Spleen (tissue), 7 donors: ENCODE results near the gene PDE6H.

Experiments
- CTCF ChIP-seq, 11 experiments: fragments of 200-600 bp in 7 of 11; fragments of 450-650 bp in 4 of 11; sonication (generic) in 4 of 11; IDR thresholded peaks in 8 of 11; conservative IDR thresholded peaks in 3 of 11; 1 replicate in 7 of 11; 2 replicates in 4 of 11; pipeline versions ENCODE4 v1.4.0 to v1.8.0; 2016 to 2021; ENCODE audit warnings: antibody characterized with exemption in 11 of 11, inconsistent platforms in 4 of 11, mild to moderate bottlenecking in 1 of 11
- POLR2AphosphoS5 ChIP-seq, 3 donors: sonication (generic); formaldehyde crosslinking; IDR thresholded peaks; one replicate each; pipeline ENCODE4 v1.5.1; 2017; ENCODE audit warnings: antibody characterized with exemption in 3 of 3
- donor health status: DM: no; HTN: no; CAD: no; lungs with moderate emphysema.
- donor health status: DM: no; HTN: no; CAD: no.
- donor health status: DM: no; HTN: no; CAD: no.

DNA sequence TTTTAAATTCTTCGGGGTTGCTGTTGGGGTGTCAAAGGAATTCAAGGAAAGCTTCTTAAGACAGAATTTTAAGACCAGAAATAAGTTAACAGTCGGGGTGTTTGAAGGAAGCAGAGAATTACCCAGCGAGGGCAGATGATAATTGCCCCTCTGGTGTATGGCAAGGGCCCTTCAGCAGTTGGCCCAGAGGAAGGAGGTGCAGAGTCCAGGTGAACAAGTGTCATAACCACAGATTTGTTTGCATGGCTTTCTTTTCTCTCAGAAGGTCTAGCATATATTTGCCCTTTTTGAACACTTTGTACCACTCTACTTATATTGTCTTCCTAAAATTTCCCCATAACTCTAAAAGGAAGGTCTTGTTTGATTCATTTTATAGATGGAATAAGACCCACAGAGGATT is 1.8 kb downstream of the PDE6H start:
- no peak for TF ChIP-seq CTCF (IDR thresholded peaks at IDR 0.05 in 8 of 11, conservative IDR thresholded peaks at IDR 0.05 in 3 of 11)
- TF ChIP-seq POLR2AphosphoS5 (IDR thresholded peaks at IDR 0.05): no peak
